Neural cell (in vitro differentiated cells): ENCODE results near the gene TRIM25. TPM values are rescaled to one million over a fixed set of nuclear protein-coding genes. Genes with fewer than 3 reads are reported as not detected.

Source experiments
- H2AFZ ChIP-seq: fragments of 200-600, 300-800 bp; sonication (generic), shearing (Covaris generic); 2 replicates; pipeline ENCODE4 v1.6.0; 2014; ENCODE audit warnings: low read depth, mild to moderate bottlenecking, antibody characterized with exemption, low read length, moderate library complexity
- H3F3A ChIP-seq: fragments of 200-600 bp; shearing (Covaris generic); 2 replicates; pipeline ENCODE4 v1.6.1; 2016; ENCODE audit warnings: mild to moderate bottlenecking, moderate library complexity, mixed read lengths, antibody characterized with exemption, low read length; ENCODE audit not compliant: insufficient read depth, poor library complexity, severe bottlenecking
- H3K27ac ChIP-seq: fragments of 200-600, 300-800 bp; sonication (generic), shearing (Covaris generic); 2 replicates; pipeline ENCODE4 v1.5.1; 2014; ENCODE audit warnings: mild to moderate bottlenecking, low read length, moderate library complexity
- H3K27me3 ChIP-seq: fragments of 300-800, 200-600 bp; sonication (generic), shearing (Covaris generic); 2 replicates; pipeline ENCODE4 v1.6.0; 2014; ENCODE audit warnings: mild to moderate bottlenecking, low read depth, low read length, moderate library complexity; ENCODE audit not compliant: insufficient read depth
- H3K36me3 ChIP-seq: fragments of 300-800, 200-600 bp; sonication (generic), shearing (Covaris generic); 2 replicates; pipeline ENCODE4 v1.5.1; 2014; ENCODE audit warnings: mild to moderate bottlenecking, antibody characterized with exemption, low read length, moderate library complexity; ENCODE audit not compliant: insufficient read depth
- H3K4me2 ChIP-seq: fragments of 300-800, 200-600 bp; sonication (generic), shearing (Covaris generic); 2 replicates; pipeline ENCODE4 v1.6.0; 2014; ENCODE audit warnings: mild to moderate bottlenecking, low read length
- H3K4me3 ChIP-seq: fragments of 300-800, 200-600 bp; sonication (generic), shearing (Covaris generic); 2 replicates; pipeline ENCODE4 v1.5.1; 2014; ENCODE audit warnings: mild to moderate bottlenecking, low read length, moderate library complexity
- H3K79me2 ChIP-seq: fragments of 200-600 bp; shearing (Covaris generic); replicated peaks from 2 replicates; pipeline ENCODE4 v1.6.0; 2014; ENCODE audit warnings: mild to moderate bottlenecking, low read length, moderate library complexity; ENCODE audit not compliant: insufficient read depth
- H3K9ac ChIP-seq: fragments of 300-800, 200-600 bp; sonication (generic), shearing (Covaris generic); 2 replicates; pipeline ENCODE4 v1.6.1; 2016; ENCODE audit warnings: mild to moderate bottlenecking, low read length, mixed read lengths
- H3K9me2 ChIP-seq: fragments of 200-600 bp; shearing (Covaris generic); 2 replicates; pipeline ENCODE4 v1.6.1; 2016; ENCODE audit warnings: mild to moderate bottlenecking, low read length, mixed read lengths; ENCODE audit not compliant: insufficient read depth
- H3K9me3 ChIP-seq: fragments of 200-600, 300-800 bp; sonication (generic), shearing (Covaris generic); 2 replicates; pipeline ENCODE4 v1.6.1; 2016; ENCODE audit warnings: mild to moderate bottlenecking, mixed run types, low read length, moderate library complexity, mixed read lengths
- H4K20me1 ChIP-seq: fragments of 200-600 bp; shearing (Covaris generic); 2 replicates; pipeline ENCODE4 v1.6.1; 2016; ENCODE audit warnings: mild to moderate bottlenecking, mixed run types; ENCODE audit not compliant: insufficient read depth
- EP300 ChIP-seq: fragments of 450-650 bp; conservative IDR thresholded peaks from 2 replicates; pipeline ENCODE4 v1.6.1; 2014; ENCODE audit warnings: antibody characterized with exemption, mild to moderate bottlenecking, moderate library complexity; ENCODE audit not compliant: poor library complexity, severe bottlenecking
- EZH2 ChIP-seq: fragments of 200-600, 300-800 bp; shearing (Covaris generic), sonication (generic); IDR thresholded peaks from 2 replicates; pipeline ENCODE4 v1.6.1; 2014; ENCODE audit warnings: antibody characterized with exemption, low read length, borderline replicate concordance, mild to moderate bottlenecking; ENCODE audit not compliant: insufficient read depth, poor library complexity, severe bottlenecking
- MXI1 ChIP-seq: fragments of 450-650 bp; conservative IDR thresholded peaks from 2 replicates; pipeline ENCODE4 v1.6.1; 2014; ENCODE audit warnings: antibody characterized with exemption, mild to moderate bottlenecking; ENCODE audit not compliant: poor library complexity, severe bottlenecking
- POLR2AphosphoS5 ChIP-seq: IDR thresholded peaks from 2 replicates; pipeline ENCODE4 v1.6.1; 2012
- RAD21 ChIP-seq: fragments of 450-650 bp; conservative IDR thresholded peaks from 2 replicates; pipeline ENCODE4 v1.6.1; 2014; ENCODE audit warnings: antibody characterized with exemption, mild to moderate bottlenecking, moderate library complexity
- SMC3 ChIP-seq: fragments of 450-650 bp; conservative IDR thresholded peaks from 2 replicates; pipeline ENCODE4 v1.6.1; 2014; ENCODE audit warnings: antibody characterized with exemption, mild to moderate bottlenecking, moderate library complexity; ENCODE audit not compliant: poor library complexity
- TAF1 ChIP-seq: IDR thresholded peaks from 2 replicates; pipeline ENCODE4 v1.6.1; 2012; ENCODE audit warnings: low read depth
- polyA plus RNA-seq: library from polyadenylated mRNA; depleted of rRNA; stranded (reverse); fragments of >200 nt; gene quantifications from 2 replicates; pipeline ENCODE4 v1.2.3, GENCODE V29; 2014
- TF ChIP-seq, protein P1 (sequence below): IDR thresholded peaks from 2 replicates; pipeline ENCODE4 v1.6.1; 2012; ENCODE audit warnings: borderline replicate concordance
- TF ChIP-seq, protein P2 (sequence below): fragments of 450-650 bp; IDR thresholded peaks from 2 replicates; pipeline ENCODE4 v1.5.1; 2014; ENCODE audit warnings: antibody characterized with exemption, mild to moderate bottlenecking, moderate library complexity; ENCODE audit not compliant: poor library complexity, severe bottlenecking

TRIM25 gene
- polyA plus RNA-seq, 1 donor from 2014 or later: 1.7 TPM

DNA sequence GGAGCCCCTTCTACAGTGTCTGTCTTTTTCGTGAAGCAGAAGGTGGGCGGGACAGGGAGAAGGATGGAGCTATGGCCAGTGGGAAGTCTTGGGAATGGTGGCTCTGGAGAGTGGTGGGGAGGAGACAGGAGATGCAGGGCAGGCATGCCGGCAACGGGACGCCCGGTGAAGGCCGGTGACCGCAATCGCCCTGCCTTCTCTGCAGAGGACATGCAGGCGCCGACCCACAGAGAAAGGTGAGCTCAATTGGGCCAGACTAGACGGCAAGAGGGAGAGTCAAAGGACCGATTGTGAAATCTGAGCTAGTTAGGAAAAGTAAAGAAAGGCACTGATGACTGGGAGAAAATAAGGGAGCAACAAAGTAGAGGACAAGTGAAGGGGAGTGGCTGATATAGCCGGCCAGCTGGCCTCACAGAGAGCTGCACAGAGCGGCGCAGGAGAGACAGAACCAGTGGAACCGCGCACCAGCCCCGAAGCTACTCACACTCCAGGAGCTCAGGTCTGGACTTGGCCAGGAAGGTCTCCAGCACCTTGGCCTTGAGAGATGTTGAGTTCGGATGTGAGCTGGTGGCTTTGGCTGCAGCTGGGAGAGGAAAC, 18.9 kb downstream of the TRIM25 start:
- H3K27ac ChIP-seq: no peak overlapping the region
- H3K4me3 ChIP-seq: no peak overlapping the region
- TF ChIP-seq EZH2 (no peak), EP300 (no peak), RAD21 (no peak), SMC3 (no peak), MXI1 (no peak), POLR2AphosphoS5 (no peak), TAF1 (no peak)
- TF ChIP-seq, protein P1, sequence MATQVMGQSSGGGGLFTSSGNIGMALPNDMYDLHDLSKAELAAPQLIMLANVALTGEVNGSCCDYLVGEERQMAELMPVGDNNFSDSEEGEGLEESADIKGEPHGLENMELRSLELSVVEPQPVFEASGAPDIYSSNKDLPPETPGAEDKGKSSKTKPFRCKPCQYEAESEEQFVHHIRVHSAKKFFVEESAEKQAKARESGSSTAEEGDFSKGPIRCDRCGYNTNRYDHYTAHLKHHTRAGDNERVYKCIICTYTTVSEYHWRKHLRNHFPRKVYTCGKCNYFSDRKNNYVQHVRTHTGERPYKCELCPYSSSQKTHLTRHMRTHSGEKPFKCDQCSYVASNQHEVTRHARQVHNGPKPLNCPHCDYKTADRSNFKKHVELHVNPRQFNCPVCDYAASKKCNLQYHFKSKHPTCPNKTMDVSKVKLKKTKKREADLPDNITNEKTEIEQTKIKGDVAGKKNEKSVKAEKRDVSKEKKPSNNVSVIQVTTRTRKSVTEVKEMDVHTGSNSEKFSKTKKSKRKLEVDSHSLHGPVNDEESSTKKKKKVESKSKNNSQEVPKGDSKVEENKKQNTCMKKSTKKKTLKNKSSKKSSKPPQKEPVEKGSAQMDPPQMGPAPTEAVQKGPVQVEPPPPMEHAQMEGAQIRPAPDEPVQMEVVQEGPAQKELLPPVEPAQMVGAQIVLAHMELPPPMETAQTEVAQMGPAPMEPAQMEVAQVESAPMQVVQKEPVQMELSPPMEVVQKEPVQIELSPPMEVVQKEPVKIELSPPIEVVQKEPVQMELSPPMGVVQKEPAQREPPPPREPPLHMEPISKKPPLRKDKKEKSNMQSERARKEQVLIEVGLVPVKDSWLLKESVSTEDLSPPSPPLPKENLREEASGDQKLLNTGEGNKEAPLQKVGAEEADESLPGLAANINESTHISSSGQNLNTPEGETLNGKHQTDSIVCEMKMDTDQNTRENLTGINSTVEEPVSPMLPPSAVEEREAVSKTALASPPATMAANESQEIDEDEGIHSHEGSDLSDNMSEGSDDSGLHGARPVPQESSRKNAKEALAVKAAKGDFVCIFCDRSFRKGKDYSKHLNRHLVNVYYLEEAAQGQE: no peak
- TF ChIP-seq, protein P2, sequence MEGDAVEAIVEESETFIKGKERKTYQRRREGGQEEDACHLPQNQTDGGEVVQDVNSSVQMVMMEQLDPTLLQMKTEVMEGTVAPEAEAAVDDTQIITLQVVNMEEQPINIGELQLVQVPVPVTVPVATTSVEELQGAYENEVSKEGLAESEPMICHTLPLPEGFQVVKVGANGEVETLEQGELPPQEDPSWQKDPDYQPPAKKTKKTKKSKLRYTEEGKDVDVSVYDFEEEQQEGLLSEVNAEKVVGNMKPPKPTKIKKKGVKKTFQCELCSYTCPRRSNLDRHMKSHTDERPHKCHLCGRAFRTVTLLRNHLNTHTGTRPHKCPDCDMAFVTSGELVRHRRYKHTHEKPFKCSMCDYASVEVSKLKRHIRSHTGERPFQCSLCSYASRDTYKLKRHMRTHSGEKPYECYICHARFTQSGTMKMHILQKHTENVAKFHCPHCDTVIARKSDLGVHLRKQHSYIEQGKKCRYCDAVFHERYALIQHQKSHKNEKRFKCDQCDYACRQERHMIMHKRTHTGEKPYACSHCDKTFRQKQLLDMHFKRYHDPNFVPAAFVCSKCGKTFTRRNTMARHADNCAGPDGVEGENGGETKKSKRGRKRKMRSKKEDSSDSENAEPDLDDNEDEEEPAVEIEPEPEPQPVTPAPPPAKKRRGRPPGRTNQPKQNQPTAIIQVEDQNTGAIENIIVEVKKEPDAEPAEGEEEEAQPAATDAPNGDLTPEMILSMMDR: no peak
- H3K4me2 ChIP-seq: no peak overlapping the region
- no peak overlapping the region for H2AFZ ChIP-seq
- no peaks in the 10 kb centered on the region for H3F3A ChIP-seq
- H4K20me1 ChIP-seq: no peaks in the 10 kb centered on the region
- H3K36me3 ChIP-seq: no peaks in the 10 kb centered on the region
- no peaks in the 10 kb centered on the region for H3K27me3 ChIP-seq
- no peaks in the 10 kb centered on the region for H3K9me2 ChIP-seq
- H3K9me3 ChIP-seq: no peaks in the 10 kb centered on the region
- no peak overlapping the region for H3K9ac ChIP-seq
- no peaks in the 10 kb centered on the region for H3K79me2 ChIP-seq

DNA sequence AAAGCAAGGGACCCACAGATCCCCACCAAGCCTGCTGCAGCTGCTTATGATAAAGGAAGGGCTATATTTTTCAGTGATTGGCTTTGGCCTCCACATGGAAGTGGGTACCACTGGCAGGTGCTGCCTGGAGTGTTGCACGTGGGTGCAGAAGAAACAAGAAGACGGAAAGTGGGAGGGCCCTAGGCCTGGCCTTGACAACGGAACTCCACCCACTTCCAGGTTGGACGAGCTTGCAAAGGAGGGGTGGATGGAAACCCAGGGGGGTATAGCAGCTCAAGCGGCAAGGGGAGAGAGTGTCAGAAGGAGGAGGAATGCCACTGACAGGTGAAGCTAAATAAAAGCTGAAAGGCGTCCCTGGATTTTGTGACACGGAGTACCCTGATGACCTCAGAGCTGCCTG, 20.3 kb downstream of the TRIM25 start:
- no peak overlapping the region for H3K4me2 ChIP-seq
- TF ChIP-seq SMC3: no peak
- no peak for TF ChIP-seq EP300
- TF ChIP-seq EZH2: no peak
- no peak for TF ChIP-seq RAD21
- H4K20me1 ChIP-seq: no peaks in the 10 kb centered on the region
- no peaks in the 10 kb centered on the region for H3K9me2 ChIP-seq
- H3K9me3 ChIP-seq: no peaks in the 10 kb centered on the region
- H3F3A ChIP-seq: no peaks in the 10 kb centered on the region
- no peaks in the 10 kb centered on the region for H3K36me3 ChIP-seq
- no peak overlapping the region for H3K9ac ChIP-seq
- H3K79me2 ChIP-seq: no peaks in the 10 kb centered on the region
- H3K27ac ChIP-seq: no peak overlapping the region
- no peaks in the 10 kb centered on the region for H3K27me3 ChIP-seq
- no peak overlapping the region for H2AFZ ChIP-seq
- H3K4me3 ChIP-seq: no peak overlapping the region
